ENCODE results near the gene SYAP1. TPM values are rescaled to one million over a fixed set of nuclear protein-coding genes. Genes with fewer than 3 reads are reported as not detected.
"Not testable (repeated sequence)": the region's sequence is repeated elsewhere in the genome, so short reads cannot be mapped to it uniquely, and the experiment has no call there.

SYAP1 gene
- total RNA-seq, 1 experiment from 2014 or later = 26.2 TPM

GRCh38 chrX:16778993-16779392, 59.6 kb downstream of the SYAP1 start:
- no peak for DNase-seq (ENCODE audit: low read depth)

- not testable (repeated sequence) for DNase-seq (ENCODE audit: low read depth)
Measured at GRCh38 chrX:16779815-16780214, 60.4 kb downstream of the SYAP1 start.

DNA sequence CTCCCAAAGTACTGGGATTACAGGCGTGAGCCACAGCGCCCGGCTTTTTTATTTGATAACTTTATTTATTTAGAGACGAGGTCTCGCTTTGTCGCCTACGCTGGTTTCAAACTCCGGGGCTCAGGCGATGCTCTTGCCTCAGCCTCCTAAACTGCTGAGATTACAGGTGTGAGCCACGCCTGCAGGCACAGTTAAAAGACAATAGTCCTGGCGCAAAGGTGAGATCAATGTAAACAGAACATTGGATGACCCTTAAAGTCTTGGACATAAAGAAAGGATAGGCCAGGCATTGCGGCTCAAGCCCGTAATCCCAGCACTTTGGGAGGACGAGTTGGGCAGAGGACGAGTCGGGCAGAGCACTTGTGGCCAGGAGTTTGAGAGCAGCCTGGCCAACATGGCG, 64.0 kb downstream of the SYAP1 start:
- no peak for DNase-seq (ENCODE audit: low read depth)

GRCh38 chrX:16784440-16784839, 65.0 kb downstream of the SYAP1 start:
- not testable (repeated sequence) for DNase-seq (ENCODE audit: low read depth)

- no peak for DNase-seq (ENCODE audit: low read depth)
Measured at GRCh38 chrX:16785247-16786138, 66.1 kb downstream of the SYAP1 start.

- peak; percentile 97 for DNase-seq (ENCODE audit: low read depth)
Measured at GRCh38 chrX:16786139-16786790, 66.9 kb downstream of the SYAP1 start, which contains the start of gene TXLNG. TSS of gene TXLNG (plus strand) at chrX:16786466. CDS start at chrX:16786488, 22 bp downstream.

GRCh38 chrX:16786791-16787735, 67.7 kb downstream of the SYAP1 start:
- no peak for DNase-seq (ENCODE audit: low read depth)

DNA sequence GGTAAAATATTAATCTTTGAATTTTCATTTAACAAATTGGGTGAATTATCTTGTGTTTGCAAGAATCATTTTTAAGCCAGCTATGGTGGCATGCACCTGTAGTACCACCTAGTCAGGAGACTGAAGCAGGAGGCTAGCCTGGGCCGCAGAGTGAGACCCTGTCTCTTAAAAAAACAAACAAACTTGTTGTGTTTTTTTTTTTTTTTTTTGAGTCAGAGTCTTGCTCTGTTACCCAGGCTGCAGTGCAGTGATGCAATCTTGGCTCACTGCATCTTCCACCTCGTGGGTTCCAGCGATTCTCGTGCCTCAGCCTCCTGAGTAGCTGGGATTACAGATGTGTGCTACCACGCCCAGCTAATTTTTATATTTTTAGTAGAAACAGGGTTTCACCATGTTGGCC, 69.1 kb downstream of the SYAP1 start:
- DNase-seq (ENCODE audit: low read depth) = no peak

- no peak for DNase-seq (ENCODE audit: low read depth)
Measured at GRCh38 chrX:16796298-16796697, 76.9 kb downstream of the SYAP1 start.

- peak; percentile 3 for DNase-seq (ENCODE audit: low read depth)
Measured at GRCh38 chrX:16797358-16797757, 77.9 kb downstream of the SYAP1 start.

DNA sequence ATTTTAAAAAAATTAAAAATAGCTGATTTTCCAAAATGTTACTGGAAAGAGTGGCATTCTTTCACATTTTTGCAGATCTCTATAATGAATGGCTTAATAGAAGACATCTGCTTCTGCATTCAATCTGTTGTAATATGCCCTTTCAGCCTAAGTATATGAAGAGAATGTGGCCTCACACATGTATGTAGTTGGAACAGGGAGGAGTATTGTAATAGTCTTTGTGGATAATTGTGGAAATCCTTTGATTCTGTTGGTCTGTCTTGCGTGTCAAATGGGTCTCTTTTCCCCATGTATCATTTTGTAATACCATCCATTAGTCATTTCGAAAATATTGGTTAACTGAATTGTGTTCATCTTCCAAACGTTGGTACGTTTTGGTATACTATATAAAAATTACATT, 78.4 kb downstream of the SYAP1 start:
- DNase-seq (ENCODE audit: low read depth) = no peak

- no peak for DNase-seq (ENCODE audit: low read depth)
Measured at GRCh38 chrX:16804923-16805464, 85.6 kb downstream of the SYAP1 start.

DNA sequence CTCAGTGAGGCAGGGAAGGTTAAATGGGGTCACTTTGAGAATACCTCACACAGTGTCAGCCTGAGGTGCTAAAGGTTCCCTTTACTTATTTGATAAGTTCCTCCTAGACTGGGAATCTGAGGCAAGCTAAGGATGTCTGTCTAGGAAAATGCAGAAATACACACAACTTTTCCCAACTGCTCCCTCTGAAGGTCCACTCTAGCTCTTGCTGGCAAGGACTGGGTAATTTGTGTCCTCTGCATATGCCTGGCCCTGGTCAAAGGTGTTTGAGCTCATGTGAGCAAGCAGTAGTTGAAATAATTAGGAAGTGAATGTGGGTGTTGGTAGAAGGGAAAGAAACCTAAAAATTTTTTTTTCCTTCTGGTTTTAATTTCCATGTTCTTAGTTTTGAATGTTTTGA, 88.1 kb downstream of the SYAP1 start:
- DNase-seq (ENCODE audit: low read depth) = no peak

DNA sequence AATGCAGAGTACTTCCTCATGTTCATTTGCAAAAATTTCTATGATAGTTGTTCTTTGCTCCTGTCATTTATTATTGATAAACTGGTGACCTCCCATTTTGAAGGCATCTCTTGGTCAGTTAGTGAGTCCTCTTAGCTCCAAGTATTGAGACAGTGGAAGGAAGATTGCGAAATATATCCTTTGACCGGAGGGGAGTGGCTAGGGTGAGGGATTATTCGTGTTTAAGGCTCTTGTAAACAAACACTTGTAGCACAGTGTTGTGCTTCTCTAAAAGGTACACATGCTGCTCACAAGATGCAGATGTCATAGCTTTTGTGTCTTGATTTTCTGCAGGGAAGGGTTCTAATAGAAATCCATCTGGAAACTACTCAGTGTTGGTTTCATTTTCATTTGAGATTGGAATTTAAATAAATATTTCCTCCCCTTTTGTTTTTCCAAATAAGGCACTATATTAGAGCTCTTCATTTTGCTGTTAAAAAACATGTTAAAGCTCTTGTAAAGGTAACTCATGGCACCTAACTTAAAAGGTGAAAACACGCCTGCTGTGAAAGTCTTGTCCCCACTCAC, 88.6 kb downstream of the SYAP1 start:
- DNase-seq (ENCODE audit: low read depth) = peak; percentile 58

DNA sequence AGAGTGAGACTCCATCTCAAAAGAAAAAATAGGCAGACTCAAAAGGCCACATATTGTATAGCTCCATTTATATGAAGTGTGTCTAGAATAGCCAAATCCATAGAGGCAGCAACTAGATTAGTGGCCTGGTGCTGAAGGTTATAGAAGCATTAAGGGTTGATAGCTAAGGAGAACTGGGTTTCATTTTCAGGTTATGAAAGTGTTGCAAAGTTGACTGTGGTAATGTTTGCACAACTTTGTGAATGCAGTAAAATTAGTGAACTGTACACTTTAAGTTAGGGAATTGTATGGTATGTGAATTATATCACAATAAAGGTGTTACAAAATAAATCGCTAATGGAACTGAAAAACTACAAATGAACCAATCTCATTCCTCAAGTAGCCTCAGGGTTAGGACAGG, 95.2 kb downstream of the SYAP1 start:
- no peak for DNase-seq (ENCODE audit: low read depth)

Other genes starting within 250 kb of the SYAP1 start
- gene S100G, start 69.5 kb upstream of the SYAP1 start, total RNA-seq (2014; rRNA removed) = not detected in 2 replicates
- 9.2 and 10.8 TPM in 2 replicates for gene CTPS2, start 6.9 kb upstream of the SYAP1 start, total RNA-seq (2014; rRNA removed)
- 8.2 and 8.5 TPM in 2 replicates for gene TXLNG, start 66.9 kb downstream of the SYAP1 start, total RNA-seq (2014; rRNA removed)
- 100.0 and 112 TPM in 2 replicates for gene RBBP7, start 150.8 kb downstream of the SYAP1 start, total RNA-seq (2014; rRNA removed)
- 1.7 and 3.7 TPM in 2 replicates for gene REPS2, start 227.0 kb downstream of the SYAP1 start, total RNA-seq (2014; rRNA removed)

Data from LHCN-M2 (cell line).